H9 (cell line): ENCODE results near the gene ENO4. TPM values are rescaled to one million over a fixed set of nuclear protein-coding genes. Genes with fewer than 3 reads are reported as not detected.

Source experiments
- DNase-seq: peaks from one replicate; pipeline ENCODE4 v3.0.0-alpha.2; 2017
- H2AFZ ChIP-seq: one replicate; pipeline ENCODE4 v1.6.1; 2013; ENCODE audit warnings: mild to moderate bottlenecking, low read length, control low read depth, moderate library complexity
- H2AK5ac ChIP-seq: 2 replicates; pipeline ENCODE4 v1.6.1; 2013; ENCODE audit warnings: low read length, control low read depth, mixed read lengths; ENCODE audit not compliant: insufficient read length
- H2BK120ac ChIP-seq: one replicate; pipeline ENCODE4 v1.6.1; 2013; ENCODE audit warnings: low read depth, mild to moderate bottlenecking, low read length, control low read depth, inconsistent platforms; ENCODE audit not compliant: poor library complexity, severe bottlenecking
- H2BK12ac ChIP-seq: 2 replicates; pipeline ENCODE4 v1.6.1; 2013; ENCODE audit warnings: low read length, control low read depth, mixed read lengths, low read depth; ENCODE audit not compliant: insufficient read length
- H2BK15ac ChIP-seq: 2 replicates; pipeline ENCODE4 v1.6.1; 2013; ENCODE audit warnings: low read depth, low read length, control low read depth
- H2BK20ac ChIP-seq: one replicate; pipeline ENCODE4 v1.6.1; 2013; ENCODE audit warnings: low read depth, mild to moderate bottlenecking, low read length, control low read depth, inconsistent platforms; ENCODE audit not compliant: poor library complexity, severe bottlenecking
- H2BK5ac ChIP-seq: 2 replicates; pipeline ENCODE4 v1.6.1; 2013; ENCODE audit warnings: low read length, control low read depth, mixed read lengths; ENCODE audit not compliant: insufficient read length
- H3K14ac ChIP-seq: 2 replicates; pipeline ENCODE4 v1.6.1; 2013; ENCODE audit warnings: low read length, control low read depth; ENCODE audit not compliant: insufficient read depth
- H3K18ac ChIP-seq: 2 replicates; pipeline ENCODE4 v1.6.1; 2013; ENCODE audit warnings: low read depth, mild to moderate bottlenecking, mixed read lengths, low read length, control low read depth; ENCODE audit not compliant: insufficient read length
- H3K23ac ChIP-seq: 2 replicates; pipeline ENCODE4 v1.6.1; 2013; ENCODE audit warnings: low read length, control low read depth, mixed read lengths, low read depth; ENCODE audit not compliant: insufficient read length
- H3K23me2 ChIP-seq: 2 replicates; pipeline ENCODE4 v1.6.1; 2013; ENCODE audit warnings: low read depth, mild to moderate bottlenecking, mixed read lengths, low read length, control low read depth; ENCODE audit not compliant: insufficient read length, poor library complexity, severe bottlenecking
- H3K27ac ChIP-seq: 2 replicates; pipeline ENCODE4 v1.5.1; 2013; ENCODE audit warnings: low read length, control low read depth, mixed read lengths, low read depth; ENCODE audit not compliant: insufficient read length
- H3K27me3 ChIP-seq: 2 replicates; pipeline ENCODE4 v1.6.1; 2013; ENCODE audit warnings: low read length, control low read depth, inconsistent platforms; ENCODE audit not compliant: insufficient read depth
- H3K4ac ChIP-seq: 2 replicates; pipeline ENCODE4 v1.6.1; 2013; ENCODE audit warnings: low read depth, mild to moderate bottlenecking, control low read depth, inconsistent platforms, low read length, moderate library complexity
- H3K4me1 ChIP-seq: 2 replicates; pipeline ENCODE4 v1.6.1; 2013; ENCODE audit warnings: low read length, control low read depth, inconsistent platforms; ENCODE audit not compliant: insufficient read depth
- H3K4me2 ChIP-seq: 2 replicates; pipeline ENCODE4 v1.6.1; 2013; ENCODE audit warnings: low read length, control low read depth, mixed read lengths; ENCODE audit not compliant: insufficient read length, insufficient read depth
- H3K56ac ChIP-seq: 2 replicates; pipeline ENCODE4 v1.6.1; 2013; ENCODE audit warnings: low read depth, mild to moderate bottlenecking, mixed read lengths, low read length, control low read depth; ENCODE audit not compliant: insufficient read length
- H3K79me1 ChIP-seq: 2 replicates; pipeline ENCODE4 v1.6.1; 2013; ENCODE audit warnings: low read depth, mild to moderate bottlenecking, moderate library complexity, low read length, control low read depth, inconsistent platforms; ENCODE audit not compliant: insufficient read depth, poor library complexity, severe bottlenecking
- H3K79me2 ChIP-seq: 2 replicates; pipeline ENCODE4 v1.6.1; 2013; ENCODE audit warnings: low read length, control low read depth, inconsistent platforms; ENCODE audit not compliant: insufficient read depth
- H3K9ac ChIP-seq: 2 replicates; pipeline ENCODE4 v1.6.1; 2013; ENCODE audit warnings: low read length, control low read depth, mixed read lengths; ENCODE audit not compliant: insufficient read length; ENCODE audit errors: extremely low read depth
- H3K9me3 ChIP-seq: one replicate; pipeline ENCODE4 v1.6.1; 2013; ENCODE audit warnings: low read depth, low read length, inconsistent platforms; ENCODE audit not compliant: control insufficient read depth
- H3T11ph ChIP-seq: one replicate; pipeline ENCODE4 v1.6.1; 2013; ENCODE audit warnings: mild to moderate bottlenecking, low read length, control low read depth, inconsistent platforms
- H4K20me1 ChIP-seq: one replicate; pipeline ENCODE4 v1.6.1; 2013; ENCODE audit not compliant: control insufficient read depth, insufficient read length, insufficient read depth
- H4K5ac ChIP-seq: 2 replicates; pipeline ENCODE4 v1.6.1; 2013; ENCODE audit warnings: low read depth, mild to moderate bottlenecking, mixed read lengths, low read length, control low read depth; ENCODE audit not compliant: insufficient read length
- H4K8ac ChIP-seq: replicated peaks from 2 replicates; pipeline ENCODE4 v1.6.1; 2013; ENCODE audit warnings: low read length, control low read depth, mixed read lengths, low read depth; ENCODE audit not compliant: insufficient read length
- H4K91ac ChIP-seq: 2 replicates; pipeline ENCODE4 v1.6.1; 2013; ENCODE audit warnings: low read depth, mild to moderate bottlenecking, moderate library complexity, mixed read lengths, low read length, control low read depth; ENCODE audit not compliant: insufficient read length
- H3K27ac Mint-ChIP-seq, 3 experiments: 2 replicates in 2 of 3; 3 replicates in 1 of 3; pipeline ENCODE4 v1.8.0; 2020 to 2021; ENCODE audit warnings: mixed read lengths in 3 of 3, mild to moderate bottlenecking in 1 of 3, moderate library complexity in 1 of 3
- H3K27me3 Mint-ChIP-seq: 2 replicates; pipeline ENCODE4 v1.8.0; 2021; ENCODE audit warnings: low read depth, mild to moderate bottlenecking, moderate library complexity, mixed read lengths
- H3K36me3 Mint-ChIP-seq, 3 experiments: 2 replicates in 2 of 3; 3 replicates in 1 of 3; pipeline ENCODE4 v1.8.0; 2020 to 2021; ENCODE audit warnings: low read depth in 3 of 3, mixed read lengths in 3 of 3; ENCODE audit not compliant: insufficient read depth in 1 of 3
- H3K4me1 Mint-ChIP-seq, 2 experiments: 2 replicates each; pipeline ENCODE4 v1.8.0; 2020; ENCODE audit warnings: mixed read lengths in 2 of 2
- H3K4me3 Mint-ChIP-seq, 2 experiments: 2 replicates in 1 of 2; 3 replicates in 1 of 2; pipeline ENCODE4 v1.8.0; 2020 to 2021; ENCODE audit warnings: mild to moderate bottlenecking in 2 of 2, mixed read lengths in 2 of 2, moderate library complexity in 1 of 2
- H3K9me3 Mint-ChIP-seq, 2 experiments: 2 replicates in 1 of 2; 3 replicates in 1 of 2; pipeline ENCODE4 v1.8.0; 2020; ENCODE audit warnings: mild to moderate bottlenecking in 2 of 2, mixed read lengths in 2 of 2, moderate library complexity in 1 of 2
- WGBS: extraction: QIAGEN DNeasy Blood & Tissue Kit; methylation state at CpG from one replicate; pipeline ENCODE4 v1.1.7; 2013; ENCODE audit warnings: missing lambda C conversion rate, low lambda C conversion rate, mixed read lengths; ENCODE audit not compliant: insufficient read length; ENCODE audit errors: extremely low coverage; 5-methylcytosine and 5-hydroxymethylcytosine counted together
- total RNA-seq: library from RNA; stranded (reverse); gene quantifications from 2 replicates; pipeline ENCODE4 v1.2.1, GENCODE V29; 2021
- TF ChIP-seq, protein P1 (sequence below): fragments of 200-600 bp; sonication (generic); conservative IDR thresholded peaks from 3 replicates; pipeline ENCODE4 v1.8.0; 2021; ENCODE audit warnings: antibody characterized with exemption, mild to moderate bottlenecking

The ENO4 gene
- total RNA-seq, 1 experiment from 2014 or later: 0.26 TPM

DNA sequence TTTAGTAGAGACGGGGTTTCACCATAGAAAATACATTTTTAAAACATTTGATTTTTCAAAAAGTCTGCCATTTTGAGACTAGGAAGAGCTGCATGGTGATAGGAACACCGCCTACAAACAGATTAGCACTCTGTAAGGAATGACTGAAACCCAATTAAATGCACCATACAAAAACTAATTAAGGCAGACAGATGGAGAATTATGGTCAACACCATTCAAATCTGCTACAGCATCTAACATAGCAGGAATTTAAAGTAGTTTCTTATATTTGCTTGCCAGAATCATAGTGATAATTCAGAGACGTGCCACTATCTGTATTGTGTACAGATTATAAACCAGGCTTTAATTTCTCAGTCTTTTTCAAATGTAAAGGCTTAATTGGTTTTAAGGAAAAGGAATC is 68.2 kb downstream of the ENO4 start:
- Histone ChIP-seq H3K4me2 (no peak overlapping the region), H2BK12ac (no peak overlapping the region), H3K79me1 (no peaks in the 10 kb centered on the region), H4K20me1 (no peaks in the 10 kb centered on the region), H3K79me2 (no peaks in the 10 kb centered on the region), H4K8ac (no peak overlapping the region), H3K23me2 (no peaks in the 10 kb centered on the region), H4K91ac (no peak overlapping the region), H2BK20ac (no peak overlapping the region), H3K4me1 (no peaks in the 10 kb centered on the region), H2BK120ac (no peak overlapping the region), H3K4ac (no peak overlapping the region), H3K56ac (no peak overlapping the region), H3K9ac (no peak overlapping the region), H3K27me3 (no peaks in the 10 kb centered on the region), H4K5ac (no peak overlapping the region), H2BK5ac (no peak overlapping the region), H2AFZ (no peak overlapping the region), H3K27ac (no peak overlapping the region), H3K23ac (no peak overlapping the region), H3T11ph (no peak overlapping the region), H3K9me3 (no peaks in the 10 kb centered on the region), H3K14ac (no peak overlapping the region), H3K18ac (no peak overlapping the region), H2AK5ac (no peak overlapping the region), H2BK15ac (no peak overlapping the region)
- Mint-ChIP-seq H3K27me3 (no peaks in the 10 kb centered on the region), H3K27ac (no peak overlapping the region), H3K9me3 (no peaks in the 10 kb centered on the region), H3K4me3 (no peak overlapping the region), H3K4me1 (peaks cover 8 to 17% of the 10 kb centered on the region in 2 experiments), H3K36me3 (peaks cover 6 to 36% (median 28%) of the 10 kb centered on the region in 3 experiments; a peak in 6 of 7 replicates)
- TF ChIP-seq, protein P1, sequence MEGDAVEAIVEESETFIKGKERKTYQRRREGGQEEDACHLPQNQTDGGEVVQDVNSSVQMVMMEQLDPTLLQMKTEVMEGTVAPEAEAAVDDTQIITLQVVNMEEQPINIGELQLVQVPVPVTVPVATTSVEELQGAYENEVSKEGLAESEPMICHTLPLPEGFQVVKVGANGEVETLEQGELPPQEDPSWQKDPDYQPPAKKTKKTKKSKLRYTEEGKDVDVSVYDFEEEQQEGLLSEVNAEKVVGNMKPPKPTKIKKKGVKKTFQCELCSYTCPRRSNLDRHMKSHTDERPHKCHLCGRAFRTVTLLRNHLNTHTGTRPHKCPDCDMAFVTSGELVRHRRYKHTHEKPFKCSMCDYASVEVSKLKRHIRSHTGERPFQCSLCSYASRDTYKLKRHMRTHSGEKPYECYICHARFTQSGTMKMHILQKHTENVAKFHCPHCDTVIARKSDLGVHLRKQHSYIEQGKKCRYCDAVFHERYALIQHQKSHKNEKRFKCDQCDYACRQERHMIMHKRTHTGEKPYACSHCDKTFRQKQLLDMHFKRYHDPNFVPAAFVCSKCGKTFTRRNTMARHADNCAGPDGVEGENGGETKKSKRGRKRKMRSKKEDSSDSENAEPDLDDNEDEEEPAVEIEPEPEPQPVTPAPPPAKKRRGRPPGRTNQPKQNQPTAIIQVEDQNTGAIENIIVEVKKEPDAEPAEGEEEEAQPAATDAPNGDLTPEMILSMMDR: no peak
- no CpG with 5 or more reads among the region's 3 CpGs for WGBS
- DNase-seq: no peak
